HG03039 (cell line): ENCODE results near the gene GPR183.

Experiments
- ATAC-seq: cut with Tn5 transposase; IDR thresholded peaks from one replicate; pipeline ENCODE4 v1.9.1; 2021; ENCODE audit warnings: mild to moderate bottlenecking, moderate library complexity; ENCODE audit not compliant: unreplicated experiment

The GPR183 gene

GRCh38 chr13:99339736-99340397 is 32.7 kb upstream of the GPR183 start:
- ATAC-seq = no peak

GRCh38 chr13:99339230-99339721 is 32.1 kb upstream of the GPR183 start:
- no peak for ATAC-seq

GRCh38 chr13:99335603-99336002 is 28.4 kb upstream of the GPR183 start:
- no peak for ATAC-seq

- no peak for ATAC-seq
Observed at GRCh38 chr13:99335087-99335486, 27.9 kb upstream of the GPR183 start.

GRCh38 chr13:99334221-99334620 is 27.0 kb upstream of the GPR183 start:
- no peak for ATAC-seq

GRCh38 chr13:99332456-99332855 is 25.3 kb upstream of the GPR183 start:
- peak; percentile 19 for ATAC-seq

- ATAC-seq = peak; percentile 67
Observed at GRCh38 chr13:99331881-99332293, 24.7 kb upstream of the GPR183 start.

- no peak for ATAC-seq
Observed at GRCh38 chr13:99330942-99331341, 23.7 kb upstream of the GPR183 start.

GRCh38 chr13:99329477-99329876 is 22.3 kb upstream of the GPR183 start:
- ATAC-seq = no peak

- no peak for ATAC-seq
Observed at GRCh38 chr13:99327761-99328160, 20.6 kb upstream of the GPR183 start.

- ATAC-seq = no peak
Observed at GRCh38 chr13:99327126-99327525, 19.9 kb upstream of the GPR183 start.

GRCh38 chr13:99326012-99326411 is 18.8 kb upstream of the GPR183 start:
- ATAC-seq = no peak

GRCh38 chr13:99323488-99323887 is 16.3 kb upstream of the GPR183 start:
- no peak for ATAC-seq

- ATAC-seq = peak; percentile 88
Observed at GRCh38 chr13:99322297-99323103, 15.3 kb upstream of the GPR183 start.

- ATAC-seq = no peak
Observed at GRCh38 chr13:99321709-99322108, 14.5 kb upstream of the GPR183 start.

- no peak for ATAC-seq
Observed at GRCh38 chr13:99320693-99321481, 13.7 kb upstream of the GPR183 start.

- no peak for ATAC-seq
Observed at GRCh38 chr13:99316657-99317256, 9.6 kb upstream of the GPR183 start.

GRCh38 chr13:99316224-99316623 is 9.0 kb upstream of the GPR183 start:
- no peak for ATAC-seq

GRCh38 chr13:99315186-99315585 is 8.0 kb upstream of the GPR183 start:
- ATAC-seq = no peak

- ATAC-seq = no peak
Observed at GRCh38 chr13:99314640-99315176, 7.5 kb upstream of the GPR183 start.

GRCh38 chr13:99313941-99314340 is 6.7 kb upstream of the GPR183 start:
- ATAC-seq = no peak
